Hepatocyte (in vitro differentiated cells): Measurements from ENCODE around the gene SLC30A9.

Experiments used
- EZH2 ChIP-seq: fragments of 200-600 bp; sonication (generic); IDR thresholded peaks from 2 replicates; pipeline ENCODE4 v1.6.1; 2016; ENCODE audit warnings: antibody characterized with exemption, mild to moderate bottlenecking, borderline replicate concordance
- EZH2phosphoT487 ChIP-seq: fragments of 200-600 bp; sonication (generic); IDR thresholded peaks from one replicate; pipeline ENCODE4 v1.6.1; 2018; ENCODE audit warnings: antibody characterized with exemption, mild to moderate bottlenecking, low read depth, moderate library complexity; ENCODE audit not compliant: unreplicated experiment, severe bottlenecking
- TF ChIP-seq, protein P1 (sequence below): fragments of 200-600 bp; sonication (generic); IDR thresholded peaks from 2 replicates; pipeline ENCODE4 v1.5.1; 2016; ENCODE audit warnings: antibody characterized with exemption, mild to moderate bottlenecking; ENCODE audit not compliant: poor library complexity

DNA sequence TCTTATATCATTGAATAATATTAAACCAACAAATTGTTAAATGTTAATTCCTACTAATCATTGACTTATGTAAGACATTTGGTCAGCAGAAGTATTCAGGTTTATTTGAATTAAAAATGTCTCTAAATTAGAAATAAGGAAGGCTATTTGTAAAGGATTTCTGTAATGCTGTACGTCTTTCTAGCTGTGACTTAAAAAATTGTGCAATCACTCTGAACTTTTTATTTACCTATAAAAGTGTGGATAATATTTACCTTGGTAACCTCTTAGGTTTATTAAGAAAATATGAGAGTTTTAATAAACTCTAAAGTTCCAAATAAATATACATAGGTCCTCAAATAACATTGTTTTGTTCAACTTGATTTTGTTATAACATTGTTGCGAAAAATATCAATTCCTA is 76.9 kb downstream of the SLC30A9 start:
- TF ChIP-seq EZH2phosphoT487 (no peak), EZH2 (no peak)
- TF ChIP-seq, protein P1, sequence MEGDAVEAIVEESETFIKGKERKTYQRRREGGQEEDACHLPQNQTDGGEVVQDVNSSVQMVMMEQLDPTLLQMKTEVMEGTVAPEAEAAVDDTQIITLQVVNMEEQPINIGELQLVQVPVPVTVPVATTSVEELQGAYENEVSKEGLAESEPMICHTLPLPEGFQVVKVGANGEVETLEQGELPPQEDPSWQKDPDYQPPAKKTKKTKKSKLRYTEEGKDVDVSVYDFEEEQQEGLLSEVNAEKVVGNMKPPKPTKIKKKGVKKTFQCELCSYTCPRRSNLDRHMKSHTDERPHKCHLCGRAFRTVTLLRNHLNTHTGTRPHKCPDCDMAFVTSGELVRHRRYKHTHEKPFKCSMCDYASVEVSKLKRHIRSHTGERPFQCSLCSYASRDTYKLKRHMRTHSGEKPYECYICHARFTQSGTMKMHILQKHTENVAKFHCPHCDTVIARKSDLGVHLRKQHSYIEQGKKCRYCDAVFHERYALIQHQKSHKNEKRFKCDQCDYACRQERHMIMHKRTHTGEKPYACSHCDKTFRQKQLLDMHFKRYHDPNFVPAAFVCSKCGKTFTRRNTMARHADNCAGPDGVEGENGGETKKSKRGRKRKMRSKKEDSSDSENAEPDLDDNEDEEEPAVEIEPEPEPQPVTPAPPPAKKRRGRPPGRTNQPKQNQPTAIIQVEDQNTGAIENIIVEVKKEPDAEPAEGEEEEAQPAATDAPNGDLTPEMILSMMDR = no peak
